ENCODE measurements around the gene HLX. TPM values are rescaled to one million over a fixed set of nuclear protein-coding genes. Genes with fewer than 3 reads are reported as not detected.

The HLX gene, protein sequence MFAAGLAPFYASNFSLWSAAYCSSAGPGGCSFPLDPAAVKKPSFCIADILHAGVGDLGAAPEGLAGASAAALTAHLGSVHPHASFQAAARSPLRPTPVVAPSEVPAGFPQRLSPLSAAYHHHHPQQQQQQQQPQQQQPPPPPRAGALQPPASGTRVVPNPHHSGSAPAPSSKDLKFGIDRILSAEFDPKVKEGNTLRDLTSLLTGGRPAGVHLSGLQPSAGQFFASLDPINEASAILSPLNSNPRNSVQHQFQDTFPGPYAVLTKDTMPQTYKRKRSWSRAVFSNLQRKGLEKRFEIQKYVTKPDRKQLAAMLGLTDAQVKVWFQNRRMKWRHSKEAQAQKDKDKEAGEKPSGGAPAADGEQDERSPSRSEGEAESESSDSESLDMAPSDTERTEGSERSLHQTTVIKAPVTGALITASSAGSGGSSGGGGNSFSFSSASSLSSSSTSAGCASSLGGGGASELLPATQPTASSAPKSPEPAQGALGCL
- 4.9 and 10.6 TPM in 2 replicates for total RNA-seq

DNA sequence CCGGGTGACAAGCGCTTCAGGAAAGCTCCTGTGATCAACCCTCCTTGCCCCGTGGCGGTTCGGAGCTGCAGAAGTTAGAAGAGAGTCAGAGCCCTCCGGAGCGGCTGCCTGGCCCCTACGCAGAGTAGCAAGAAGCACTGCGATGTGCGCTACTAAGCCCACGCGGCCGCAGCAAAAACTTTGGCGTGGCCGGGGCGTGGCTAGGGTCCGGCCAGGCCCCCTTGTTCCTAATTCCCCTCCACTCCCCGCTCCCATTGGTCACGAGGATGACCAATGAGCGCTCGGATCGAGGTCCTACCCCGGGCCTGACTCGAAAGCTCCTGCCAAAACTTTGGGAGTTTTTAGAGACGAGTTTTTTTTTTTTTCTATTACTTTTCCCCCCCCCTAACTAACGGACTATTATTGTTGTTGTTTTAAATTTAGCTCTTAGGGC is at the start of gene HLX:
Gene HLX, plus strand, starts transcription at position 368 of the 433 bp plus-strand sequence. CDS start 415 bp downstream, outside the sequence.

Other genes starting within 250 kb of the HLX start
- gene C1orf115, start 189.1 kb upstream of the HLX start, total RNA-seq = 0.20 and 0.85 TPM in 2 replicates
- gene MTARC2, start 131.1 kb upstream of the HLX start, total RNA-seq = 5.3 and 10.5 TPM in 2 replicates
- gene MTARC1, start 92.5 kb upstream of the HLX start, total RNA-seq = 1.6 and 1.7 TPM in 2 replicates

Data from smooth muscle cell of the pulmonary artery (primary cell).